ENCODE results near the gene DCLRE1A. TPM values are rescaled to one million over a fixed set of nuclear protein-coding genes. Genes with fewer than 3 reads are reported as not detected.

DCLRE1A gene
- total and polyA plus RNA-seq, 10 of the 15 experiments (the other 5 are each of a cell fraction or from before 2014, with no cell fraction given), result 4.8 to 29.8 (median 14.0) TPM

- TF ChIP-seq NR2F1 (conservative IDR thresholded peaks at IDR 0.05), result no peak
- TF ChIP-seq SUPT20H (IDR thresholded peaks at IDR 0.05; ENCODE audit: borderline replicate concordance, control insufficient read depth, low read depth, low read length), result no peak
- no peak for TF ChIP-seq CBX3 (IDR thresholded peaks at IDR 0.05; ENCODE audit: borderline replicate concordance, low read depth)
- no peak for TF ChIP-seq EP300 (IDR thresholded peaks at IDR 0.05; ENCODE audit: borderline replicate concordance in 1 of 2, control insufficient read depth in 1 of 2, low read depth in 2 of 2, low read length in 2 of 2)
- no peak for TF ChIP-seq TARDBP (IDR thresholded peaks at IDR 0.05; ENCODE audit: borderline replicate concordance)
These were observed 26.4 kb upstream of the DCLRE1A start (continued) for GRCh38 chr10:113880236-113880635.

GRCh38 chr10:113879691-113880090 lies 25.8 kb upstream of the DCLRE1A start:
- in situ Hi-C loops (cut with MboI), result no loop called here
- Histone ChIP-seq H3K9ac (ENCODE audit: control insufficient read depth, insufficient read depth, low read length) (peak overlapping the region; percentile 29; the same call in 1 of the 2 replicates), H4K20me1 (ENCODE audit: control insufficient read depth, insufficient read depth) (no peaks in the 10 kb centered on the region), H3K27ac (ENCODE audit: control insufficient read depth, insufficient read depth) (peak overlapping the region; percentile 86), H3K4me2 (ENCODE audit: control insufficient read depth, insufficient read depth) (peak overlapping the region; percentile 72), H3K9me3 (replicated peaks; ENCODE audit: control insufficient read depth, insufficient read depth, low read length) (no peaks in the 10 kb centered on the region; the same call in 1 of the 3 replicates), H3K4me1 (ENCODE audit: control insufficient read depth, insufficient read depth, low read length) (peaks cover 25% of the 10 kb centered on the region), H3K4me3 (peak overlapping the region; percentile 47), H2AFZ (ENCODE audit: control insufficient read depth, low read depth, low read length) (0 out of 2 replicates have a peak overlapping the region, but pooled peaks have one; percentile 3), H3K36me3 (ENCODE audit: control insufficient read depth in 2 of 2, insufficient read depth in 2 of 2, low read length in 1 of 2) (peaks cover 0 to 5% of the 10 kb centered on the region in 2 experiments; a peak in 1 of 4 replicates), H3K27me3 (replicated peaks in 1 of 2; ENCODE audit: control insufficient read depth in 2 of 2, insufficient read depth in 2 of 2, low read length in 1 of 2) (no peaks in the 10 kb centered on the region), H3K79me2 (ENCODE audit: control insufficient read depth, insufficient read depth, low read length) (peaks cover 18% of the 10 kb centered on the region)
- peak; percentile 48 for DNase-seq (ENCODE audit: low read depth, low spot score)
- ChIA-PET SMC1A (ENCODE audit: uncharacterized antibody, unreplicated experiment) (interaction anchor here (0.7 to 1.2 kb wide), 9 partner anchors 13 to 197 kb away, joined by 3 to 5 read pairs (median 3); no protein-coding TSS in a partner anchor), RAD21 (ENCODE audit: unreplicated experiment) (interaction anchor here (0.9 to 1.7 kb wide), 9 partner anchors 19 to 222 kb away, joined by 3 to 7 read pairs (median 4); partner anchors contain the start of gene DCLRE1A), CTCF (interaction anchor here (0.6 to 0.9 kb wide), 4 partner anchors 13 to 72 kb away, joined by 3 read pairs; no protein-coding TSS in a partner anchor), POLR2A (interaction anchor here (0.6 to 0.9 kb wide), 2 partner anchors 22 to 27 kb away, joined by 4 read pairs; no protein-coding TSS in a partner anchor)
- BruUV-seq (replicated peaks), result no TSS peak
- FAIRE-seq, result peak; percentile 89
- intact Hi-C loops (cut with micrococcal nuclease; ENCODE audit: unreplicated experiment), result loop anchor here (2.0 to 5.0 kb wide), 2 partner anchors 21 to 83 kb away; no protein-coding TSS in a partner anchor
- 2% methylated on average over 2 of the region's 2 CpGs for WGBS (ENCODE audit: insufficient coverage, insufficient replicate concordance, low lambda C conversion rate, missing lambda C conversion rate)
- peak; percentile 90 for ATAC-seq
- TF ChIP-seq BCL11A (IDR thresholded peaks at IDR 0.05; ENCODE audit: low read depth, low read length), result peak; percentile 41; the same call in 1 of the 2 replicates
- peak; percentile 81 for TF ChIP-seq RUNX3 (IDR thresholded peaks at IDR 0.05; ENCODE audit: low read length)
- TF ChIP-seq NFXL1 (IDR thresholded peaks at IDR 0.05; ENCODE audit: borderline replicate concordance), result no peak
- TF ChIP-seq IKZF2 (IDR thresholded peaks at IDR 0.05), result peak; percentile 66 to 81; a peak in 3 of 4 replicates
- TF ChIP-seq PML (IDR thresholded peaks at IDR 0.05; ENCODE audit: low read length), result peak; percentile 42; the same call in 1 of the 2 replicates
- no peak for TF ChIP-seq BMI1 (IDR thresholded peaks at IDR 0.05; ENCODE audit: borderline replicate concordance)
- TF ChIP-seq CBX5 (IDR thresholded peaks at IDR 0.05; ENCODE audit: low read depth), result 0 out of 2 replicates have a peak, but pooled peaks have one; percentile 31
- TF ChIP-seq CHD1 (IDR thresholded peaks at IDR 0.05; ENCODE audit: low read depth, low read length), result no peak
- TF ChIP-seq RBBP5 (conservative IDR thresholded peaks at IDR 0.05), result no peak
- no peak for TF ChIP-seq SUPT20H (IDR thresholded peaks at IDR 0.05; ENCODE audit: borderline replicate concordance, control insufficient read depth, low read depth, low read length)
- TF ChIP-seq, protein P1, sequence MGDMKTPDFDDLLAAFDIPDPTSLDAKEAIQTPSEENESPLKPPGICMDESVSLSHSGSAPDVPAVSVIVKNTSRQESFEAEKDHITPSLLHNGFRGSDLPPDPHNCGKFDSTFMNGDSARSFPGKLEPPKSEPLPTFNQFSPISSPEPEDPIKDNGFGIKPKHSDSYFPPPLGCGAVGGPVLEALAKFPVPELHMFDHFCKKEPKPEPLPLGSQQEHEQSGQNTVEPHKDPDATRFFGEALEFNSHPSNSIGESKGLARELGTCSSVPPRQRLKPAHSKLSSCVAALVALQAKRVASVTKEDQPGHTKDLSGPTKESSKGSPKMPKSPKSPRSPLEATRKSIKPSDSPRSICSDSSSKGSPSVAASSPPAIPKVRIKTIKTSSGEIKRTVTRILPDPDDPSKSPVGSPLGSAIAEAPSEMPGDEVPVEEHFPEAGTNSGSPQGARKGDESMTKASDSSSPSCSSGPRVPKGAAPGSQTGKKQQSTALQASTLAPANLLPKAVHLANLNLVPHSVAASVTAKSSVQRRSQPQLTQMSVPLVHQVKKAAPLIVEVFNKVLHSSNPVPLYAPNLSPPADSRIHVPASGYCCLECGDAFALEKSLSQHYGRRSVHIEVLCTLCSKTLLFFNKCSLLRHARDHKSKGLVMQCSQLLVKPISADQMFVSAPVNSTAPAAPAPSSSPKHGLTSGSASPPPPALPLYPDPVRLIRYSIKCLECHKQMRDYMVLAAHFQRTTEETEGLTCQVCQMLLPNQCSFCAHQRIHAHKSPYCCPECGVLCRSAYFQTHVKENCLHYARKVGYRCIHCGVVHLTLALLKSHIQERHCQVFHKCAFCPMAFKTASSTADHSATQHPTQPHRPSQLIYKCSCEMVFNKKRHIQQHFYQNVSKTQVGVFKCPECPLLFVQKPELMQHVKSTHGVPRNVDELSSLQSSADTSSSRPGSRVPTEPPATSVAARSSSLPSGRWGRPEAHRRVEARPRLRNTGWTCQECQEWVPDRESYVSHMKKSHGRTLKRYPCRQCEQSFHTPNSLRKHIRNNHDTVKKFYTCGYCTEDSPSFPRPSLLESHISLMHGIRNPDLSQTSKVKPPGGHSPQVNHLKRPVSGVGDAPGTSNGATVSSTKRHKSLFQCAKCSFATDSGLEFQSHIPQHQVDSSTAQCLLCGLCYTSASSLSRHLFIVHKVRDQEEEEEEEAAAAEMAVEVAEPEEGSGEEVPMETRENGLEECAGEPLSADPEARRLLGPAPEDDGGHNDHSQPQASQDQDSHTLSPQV (IDR thresholded peaks at IDR 0.05), result no peak
- TF ChIP-seq SPI1 (IDR thresholded peaks at IDR 0.05; ENCODE audit: borderline replicate concordance, insufficient read depth, low read depth, low read length), result peak; percentile 60; the same call in 1 of the 2 replicates

All from GM12878 (cell line).